ENCODE results near the gene BANF2. TPM values are rescaled to one million over a fixed set of nuclear protein-coding genes. Genes with fewer than 3 reads are reported as not detected.
"Not testable (repeated sequence)": the region's sequence is repeated elsewhere in the genome, so short reads cannot be mapped to it uniquely, and the experiment has no call there.

BANF2 gene
- total and polyA plus RNA-seq, 4 donors = not detected

GRCh38 chr20:17771206-17772004, 71.6 kb downstream of the BANF2 start:
- WGBS, 2 donors = 71 to 79% methylated on average over 19 of the region's 19 CpGs
- no peaks in the 10 kb centered on the region for H3K9me3 ChIP-seq (ENCODE audit: control insufficient read depth, low read length)
- H3K4me1 ChIP-seq (ENCODE audit: control insufficient read depth in 1 of 2, insufficient read depth in 2 of 2, low read length in 2 of 2) = no peaks in the 10 kb centered on the region
- ATAC-seq (ENCODE audit: low FRiP score) (no peak), DNase-seq (no peak)
- no peak overlapping the region for H3K4me3 ChIP-seq (ENCODE audit: low read length in 2 of 2)
- no peaks in the 10 kb centered on the region for H3K36me3 ChIP-seq (ENCODE audit: control insufficient read depth in 1 of 2, insufficient read depth in 2 of 2, low read length in 1 of 2)
- intact Hi-C loops (cut with DNase I) = no loop called here
- H3K27ac ChIP-seq (ENCODE audit: low read depth in 1 of 2, low read length in 2 of 2) = no peak overlapping the region
- no peaks in the 10 kb centered on the region for H3K27me3 ChIP-seq (ENCODE audit: control insufficient read depth in 1 of 2, insufficient read depth in 2 of 2, low read length in 1 of 2)

- DNase-seq (no peak), ATAC-seq (ENCODE audit: low FRiP score) (no peak)
- H3K27ac ChIP-seq (ENCODE audit: low read depth in 1 of 2, low read length in 2 of 2) = no peak overlapping the region
- no peaks in the 10 kb centered on the region for H3K4me1 ChIP-seq (ENCODE audit: control insufficient read depth in 1 of 2, insufficient read depth in 2 of 2, low read length in 2 of 2)
- no peaks in the 10 kb centered on the region for H3K36me3 ChIP-seq (ENCODE audit: control insufficient read depth in 1 of 2, insufficient read depth in 2 of 2, low read length in 1 of 2)
- intact Hi-C loops (cut with DNase I) = no loop called here
- no peaks in the 10 kb centered on the region for H3K27me3 ChIP-seq (ENCODE audit: control insufficient read depth in 1 of 2, insufficient read depth in 2 of 2, low read length in 1 of 2)
- WGBS, 2 donors = 70 to 71% methylated on average over 3 of the region's 3 CpGs
- no peaks in the 10 kb centered on the region for H3K9me3 ChIP-seq (ENCODE audit: control insufficient read depth, low read length)
- H3K4me3 ChIP-seq (ENCODE audit: low read length in 2 of 2) = no peak overlapping the region
These were observed 72.2 kb downstream of the BANF2 start for GRCh38 chr20:17772005-17772343.

DNA sequence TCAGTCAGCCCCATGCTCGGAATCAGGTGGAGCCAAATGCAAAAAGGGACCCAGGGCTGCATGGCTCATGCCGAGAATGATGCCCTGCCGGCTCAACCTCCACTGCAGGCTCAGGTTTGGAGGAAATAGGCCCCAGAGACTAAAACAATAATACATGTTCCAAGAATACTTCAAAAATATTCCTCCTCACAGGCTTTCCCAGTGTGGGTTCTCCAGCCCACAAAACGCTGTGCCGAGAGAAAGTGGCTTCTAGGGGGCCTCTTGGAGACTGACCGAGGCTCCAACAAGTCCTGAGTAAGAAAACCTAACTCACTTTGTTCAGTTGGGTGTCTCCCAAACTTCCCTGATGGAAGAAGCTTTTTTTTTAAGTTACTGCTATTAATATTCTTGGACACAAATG, 73.9 kb downstream of the BANF2 start:
- Histone ChIP-seq H3K36me3 (ENCODE audit: control insufficient read depth in 1 of 2, insufficient read depth in 2 of 2, low read length in 1 of 2) (no peaks in the 10 kb centered on the region), H3K4me3 (ENCODE audit: low read length in 2 of 2) (no peak overlapping the region), H3K9me3 (ENCODE audit: control insufficient read depth, low read length) (no peaks in the 10 kb centered on the region), H3K27ac (ENCODE audit: low read depth in 1 of 2, low read length in 2 of 2) (peak overlapping the region in 1 of 2 donors; percentile 15), H3K4me1 (ENCODE audit: control insufficient read depth in 1 of 2, insufficient read depth in 2 of 2, low read length in 2 of 2) (no peaks in the 10 kb centered on the region), H3K27me3 (ENCODE audit: control insufficient read depth in 1 of 2, insufficient read depth in 2 of 2, low read length in 1 of 2) (no peaks in the 10 kb centered on the region)
- 8 to 15% methylated on average over 6 of the region's 6 CpGs for WGBS, 2 donors
- DNase-seq = no peak
- ATAC-seq (ENCODE audit: low FRiP score) = no peak
- intact Hi-C loops (cut with DNase I) = no loop called here

- Histone ChIP-seq H3K9me3 (ENCODE audit: control insufficient read depth, low read length) (no peaks in the 10 kb centered on the region), H3K36me3 (ENCODE audit: control insufficient read depth in 1 of 2, insufficient read depth in 2 of 2, low read length in 1 of 2) (no peaks in the 10 kb centered on the region), H3K4me3 (ENCODE audit: low read length in 2 of 2) (no peak overlapping the region), H3K27me3 (ENCODE audit: control insufficient read depth in 1 of 2, insufficient read depth in 2 of 2, low read length in 1 of 2) (no peaks in the 10 kb centered on the region), H3K4me1 (ENCODE audit: control insufficient read depth in 1 of 2, insufficient read depth in 2 of 2, low read length in 2 of 2) (no peaks in the 10 kb centered on the region), H3K27ac (ENCODE audit: low read depth in 1 of 2, low read length in 2 of 2) (no peak overlapping the region)
- DNase-seq (no peak), ATAC-seq (ENCODE audit: low FRiP score) (no peak)
- WGBS, 2 donors = 96 to 99% methylated on average over 5 of the region's 5 CpGs
- intact Hi-C loops (cut with DNase I) = no loop called here
These were observed 75.8 kb downstream of the BANF2 start for GRCh38 chr20:17775600-17775999.

- Histone ChIP-seq H3K36me3 (ENCODE audit: control insufficient read depth in 1 of 2, insufficient read depth in 2 of 2, low read length in 1 of 2) (no peaks in the 10 kb centered on the region), H3K4me3 (ENCODE audit: low read length in 2 of 2) (no peak overlapping the region), H3K9me3 (ENCODE audit: control insufficient read depth, low read length) (no peaks in the 10 kb centered on the region), H3K4me1 (ENCODE audit: control insufficient read depth in 1 of 2, insufficient read depth in 2 of 2, low read length in 2 of 2) (no peaks in the 10 kb centered on the region), H3K27me3 (ENCODE audit: control insufficient read depth in 1 of 2, insufficient read depth in 2 of 2, low read length in 1 of 2) (no peaks in the 10 kb centered on the region), H3K27ac (ENCODE audit: low read depth in 1 of 2, low read length in 2 of 2) (no peak overlapping the region)
- WGBS, 2 donors = 77 to 79% methylated on average over 2 of the region's 2 CpGs
- no peak for ATAC-seq (ENCODE audit: low FRiP score)
- DNase-seq = no peak
- intact Hi-C loops (cut with DNase I) = no loop called here
These were observed 76.8 kb downstream of the BANF2 start for GRCh38 chr20:17776551-17776950.

DNA sequence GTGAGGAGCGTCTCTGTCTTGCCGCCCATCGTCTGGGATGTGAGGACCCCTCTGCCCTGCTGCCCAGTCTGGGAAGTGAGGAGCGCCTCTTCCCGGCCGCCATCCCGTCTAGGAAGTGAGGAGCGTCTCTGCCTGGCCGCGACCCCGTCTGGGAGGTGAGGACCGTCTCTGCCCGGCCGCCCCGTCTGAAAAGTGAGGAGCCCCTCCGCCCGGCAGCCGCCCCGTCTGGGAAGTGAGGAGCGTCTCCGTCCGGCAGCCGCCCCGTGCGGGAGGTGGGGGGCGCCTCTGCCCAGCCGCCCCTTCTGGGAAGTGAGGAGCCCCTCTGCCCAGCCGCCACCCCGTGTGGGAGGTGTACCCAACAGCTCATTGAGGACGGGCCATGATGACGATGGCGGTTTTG, 79.2 kb downstream of the BANF2 start:
- DNase-seq; H3K36me3 ChIP-seq (ENCODE audit: control insufficient read depth in 1 of 2, insufficient read depth in 2 of 2, low read length in 1 of 2); H3K4me1 ChIP-seq (ENCODE audit: control insufficient read depth in 1 of 2, insufficient read depth in 2 of 2, low read length in 2 of 2); intact Hi-C loops (cut with DNase I); H3K27ac ChIP-seq (ENCODE audit: low read depth in 1 of 2, low read length in 2 of 2); H3K4me3 ChIP-seq (ENCODE audit: low read length in 2 of 2); ATAC-seq (ENCODE audit: low FRiP score); H3K27me3 ChIP-seq (ENCODE audit: control insufficient read depth in 1 of 2, insufficient read depth in 2 of 2, low read length in 1 of 2); H3K9me3 ChIP-seq (ENCODE audit: control insufficient read depth, low read length): not testable (repeated sequence)
- 91 to 93% methylated on average over 27 to 32 of the region's 32 CpGs for WGBS, 2 donors

DNA sequence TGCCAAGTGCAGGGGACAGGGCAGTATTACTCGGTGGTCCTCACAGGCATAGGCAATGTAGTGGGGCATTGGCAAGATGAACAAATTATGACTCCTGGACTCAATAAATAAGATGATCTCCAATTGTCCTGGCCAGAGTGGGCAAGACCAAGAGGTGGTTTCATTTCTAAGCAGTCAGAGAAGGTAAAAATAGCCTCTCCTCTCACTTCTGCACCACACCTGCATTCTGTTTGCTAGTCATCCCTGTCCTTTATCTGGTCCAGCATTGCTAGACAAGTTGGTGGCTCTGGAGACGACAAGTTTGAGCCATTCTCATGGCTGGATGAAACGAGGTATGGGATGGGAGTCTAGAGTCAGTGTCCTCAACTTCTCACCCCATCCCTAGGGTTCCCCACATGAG, 83.0 kb downstream of the BANF2 start:
- no peak for DNase-seq
- 45 to 92% methylated on average over 3 of the region's 3 CpGs for WGBS, 2 donors
- no peaks in the 10 kb centered on the region for H3K36me3 ChIP-seq (ENCODE audit: control insufficient read depth in 1 of 2, insufficient read depth in 2 of 2, low read length in 1 of 2)
- H3K9me3 ChIP-seq (ENCODE audit: control insufficient read depth, low read length) = no peaks in the 10 kb centered on the region
- no peaks in the 10 kb centered on the region for H3K4me1 ChIP-seq (ENCODE audit: control insufficient read depth in 1 of 2, insufficient read depth in 2 of 2, low read length in 2 of 2)
- H3K27ac ChIP-seq (ENCODE audit: low read depth in 1 of 2, low read length in 2 of 2) = no peak overlapping the region
- no peak overlapping the region for H3K4me3 ChIP-seq (ENCODE audit: low read length in 2 of 2)
- intact Hi-C loops (cut with DNase I) = no loop called here
- no peaks in the 10 kb centered on the region for H3K27me3 ChIP-seq (ENCODE audit: control insufficient read depth in 1 of 2, insufficient read depth in 2 of 2, low read length in 1 of 2)
- no peak for ATAC-seq (ENCODE audit: low FRiP score)

DNA sequence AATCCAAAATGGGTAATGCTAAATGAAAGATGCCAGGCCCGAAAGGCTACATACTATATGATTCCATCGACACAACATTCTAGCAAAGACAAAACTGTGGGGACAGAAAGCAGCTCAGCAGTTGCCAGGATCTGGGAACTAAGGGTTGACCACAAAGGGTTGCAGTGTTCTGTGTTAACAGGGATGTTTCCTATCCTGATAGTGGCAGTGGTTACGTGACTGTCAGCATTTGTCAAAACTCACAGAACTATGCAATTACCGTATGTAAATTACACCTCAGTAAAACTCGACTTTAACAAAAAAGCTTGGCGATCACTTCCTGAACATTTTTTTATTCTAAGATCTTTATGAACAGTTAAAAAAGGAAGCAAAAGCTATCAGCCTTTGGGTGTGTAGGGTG, 83.9 kb downstream of the BANF2 start:
- ATAC-seq (ENCODE audit: low FRiP score) (no peak), DNase-seq (no peak)
- Histone ChIP-seq H3K4me3 (ENCODE audit: low read length in 2 of 2) (no peak overlapping the region), H3K4me1 (ENCODE audit: control insufficient read depth in 1 of 2, insufficient read depth in 2 of 2, low read length in 2 of 2) (no peaks in the 10 kb centered on the region), H3K27ac (ENCODE audit: low read depth in 1 of 2, low read length in 2 of 2) (no peak overlapping the region), H3K27me3 (ENCODE audit: control insufficient read depth in 1 of 2, insufficient read depth in 2 of 2, low read length in 1 of 2) (no peaks in the 10 kb centered on the region), H3K9me3 (ENCODE audit: control insufficient read depth, low read length) (no peaks in the 10 kb centered on the region), H3K36me3 (ENCODE audit: control insufficient read depth in 1 of 2, insufficient read depth in 2 of 2, low read length in 1 of 2) (no peaks in the 10 kb centered on the region)
- intact Hi-C loops (cut with DNase I) = no loop called here
- 82 to 87% methylated on average over 6 of the region's 6 CpGs for WGBS, 2 donors

DNA sequence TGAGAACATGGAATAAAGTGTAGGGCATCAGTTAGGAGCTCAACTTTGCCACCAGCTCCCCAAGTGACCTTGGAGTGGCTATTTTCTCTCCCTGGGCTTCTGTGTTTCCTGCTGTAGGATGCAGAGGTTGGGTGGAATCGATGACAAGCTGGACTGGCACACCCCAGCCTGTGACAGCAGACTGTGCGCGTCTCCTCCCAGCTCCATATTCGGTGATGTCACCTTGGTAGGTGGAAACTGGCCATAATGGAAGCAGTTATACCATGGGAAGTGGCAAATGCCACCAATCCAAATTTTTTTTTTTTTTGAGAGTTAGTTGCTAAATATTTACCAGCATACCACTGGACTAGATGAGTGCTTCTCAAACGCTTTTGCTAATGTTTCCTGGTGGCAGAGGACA, 85.2 kb downstream of the BANF2 start:
- Histone ChIP-seq H3K4me3 (ENCODE audit: low read length in 2 of 2) (no peak overlapping the region), H3K9me3 (ENCODE audit: control insufficient read depth, low read length) (no peaks in the 10 kb centered on the region), H3K27ac (ENCODE audit: low read depth in 1 of 2, low read length in 2 of 2) (no peak overlapping the region), H3K36me3 (ENCODE audit: control insufficient read depth in 1 of 2, insufficient read depth in 2 of 2, low read length in 1 of 2) (no peaks in the 10 kb centered on the region), H3K4me1 (ENCODE audit: control insufficient read depth in 1 of 2, insufficient read depth in 2 of 2, low read length in 2 of 2) (no peaks in the 10 kb centered on the region), H3K27me3 (ENCODE audit: control insufficient read depth in 1 of 2, insufficient read depth in 2 of 2, low read length in 1 of 2) (no peaks in the 10 kb centered on the region)
- ATAC-seq (ENCODE audit: low FRiP score) (no peak), DNase-seq (no peak)
- intact Hi-C loops (cut with DNase I) = no loop called here
- WGBS, 2 donors = 94 to 95% methylated on average over 5 of the region's 5 CpGs
